Adrenal gland (tissue), 12 donors: ENCODE data around the gene FHL5. TPM values are rescaled to one million over a fixed set of nuclear protein-coding genes. Genes with fewer than 3 reads are reported as not detected.

ENCODE experiments used
- DNase-seq, 7 donors: peaks; one replicate each; pipeline ENCODE4 v3.0.0-alpha.2; 2019 to 2020
- H3K27ac ChIP-seq, 5 donors: fragments of 200-600 bp; sonication (generic) in 4 of 5; 1 replicate in 3 of 5; 2 replicates in 2 of 5; pipeline versions ENCODE4 v1.5.1 to v1.8.0; 2016 to 2020; ENCODE audit warnings: mild to moderate bottlenecking in 1 of 5
- H3K27me3 ChIP-seq: fragments of 200-600 bp; 2 replicates; pipeline ENCODE4 v1.8.0; 2021
- H3K36me3 ChIP-seq, 2 donors: fragments of 200-600 bp; replicated peaks in 1 of 2; 1 replicate in 1 of 2; 2 replicates in 1 of 2; pipeline versions ENCODE4 v1.5.1 to v1.8.0; 2018 to 2022
- H3K4me1 ChIP-seq, 2 donors: fragments of 200-600 bp; replicated peaks in 1 of 2; 1 replicate in 1 of 2; 2 replicates in 1 of 2; pipeline versions ENCODE4 v1.5.1 to v1.8.0; 2018 to 2021
- H3K4me3 ChIP-seq, 4 donors: fragments of 200-600 bp; sonication (generic) in 3 of 4; one replicate each; pipeline ENCODE4 v1.5.1; 2016 to 2018
- H3K9me3 ChIP-seq, 3 donors: fragments of 200-600 bp; sonication (generic) in 1 of 3; replicated peaks in 1 of 3; 1 replicate in 2 of 3; 2 replicates in 1 of 3; pipeline versions ENCODE4 v1.5.1 to v1.8.0; 2016 to 2021
- POLR2A ChIP-seq, 2 donors: fragments of 450-650 bp; IDR thresholded peaks; one replicate each; pipeline ENCODE4 v1.6.1; 2017; ENCODE audit warnings: antibody characterized with exemption in 2 of 2, mild to moderate bottlenecking in 2 of 2, moderate library complexity in 1 of 2
- WGBS, 4 donors: extraction: QIAGEN DNeasy Blood & Tissue Kit in 2 of 4; methylation state at CpG; one replicate each; pipeline versions ENCODE4 v1.1.5 to v1.1.7; 2013 to 2017; 5-methylcytosine and 5-hydroxymethylcytosine counted together
- intact Hi-C, 2 donors: fragments of 100-400 bp; cut with DNase I; formaldehyde crosslinking; loops; one replicate each; pipeline versions ENCODE4 v1.14.1 to v1.15.0; 2022 to 2023
- polyA plus RNA-seq, 3 donors: library from polyadenylated mRNA; stranded (reverse); fragments of 200-250 nt in 2 of 3; fragments of 350-450 nt in 1 of 3; fragmentation: Illumina TruSeq in 1 of 3; extraction: RNeasy Lipid Tissue Mini Kit (QIAGEN cat#74804) in 1 of 3; gene quantifications; one replicate each; pipeline ENCODE4 v1.2.3, GENCODE V29; 2013 to 2014
- total RNA-seq, 9 donors: library from RNA; depleted of rRNA in 4 of 9; stranded (reverse); fragments of >200 nt in 4 of 9; fragments of 120-200 nt in 1 of 9; fragmentation: NEBNext Ultra II Directional in 1 of 9; extraction: Animal tissue kit (Norgen Biotek cat#: 25700) in 1 of 9; gene quantifications; one replicate each; pipeline versions ENCODE4 v1.1.0 to v1.2.4, GENCODE V29; 2013 to 2023
- TF ChIP-seq, protein P1 (sequence below), 6 experiments: fragments of 450-650 bp in 4 of 6; fragments of 200-600 bp in 2 of 6; sonication (generic) in 1 of 6; IDR thresholded peaks; 1 replicate in 5 of 6; 2 replicates in 1 of 6; pipeline versions ENCODE4 v1.5.1 to v1.8.0; 2016 to 2021; ENCODE audit warnings: antibody characterized with exemption in 6 of 6, mild to moderate bottlenecking in 2 of 6, moderate library complexity in 1 of 6
- donor health status: healthy with polysubstance abuse.
- donor health status: Bipolar disorder and iron deficiency.
- donor health status: DM: yes; HTN: yes; CAD: no.
- donor health status: DM: no; HTN: no; CAD: no.
- donor health status: DM: no; HTN: no; CAD: no.
- donor health status: DM: yes; HTN: yes; CAD: no.

The FHL5 gene
- total and polyA plus RNA-seq, 12 donors, result 2.3 to 48.1 (median 12.7) TPM

DNA sequence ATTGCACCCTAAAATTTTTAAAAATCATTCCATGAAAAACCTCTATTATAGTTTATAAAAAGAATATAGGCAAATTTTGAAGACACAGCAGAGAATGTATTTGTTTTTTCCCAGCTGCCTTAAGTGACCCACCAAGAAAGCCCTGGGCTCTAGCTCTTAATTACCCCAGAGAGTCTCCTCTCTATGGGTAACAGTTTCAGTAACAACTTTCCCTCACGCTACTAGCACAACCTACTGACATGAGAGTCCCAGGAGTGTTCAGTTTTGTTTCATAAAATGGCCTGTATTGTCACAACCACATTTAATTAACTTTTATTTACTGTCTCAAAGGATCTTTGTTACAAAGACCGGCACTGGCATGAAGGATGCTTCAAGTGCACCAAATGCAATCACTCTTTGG is 41.5 kb downstream of the FHL5 start:
- no peak overlapping the region for H3K4me3 ChIP-seq
- intact Hi-C loops, result no loop called here
- no peaks in the 10 kb centered on the region for H3K27me3 ChIP-seq
- H3K27ac ChIP-seq, result no peak overlapping the region
- no peaks in the 10 kb centered on the region for H3K9me3 ChIP-seq
- no peaks in the 10 kb centered on the region for H3K4me1 ChIP-seq
- no peak for DNase-seq
- WGBS, 4 donors, result 61 to 75% (median 71%) methylated on average over 2 of the region's 2 CpGs
- no peaks in the 10 kb centered on the region for H3K36me3 ChIP-seq
- TF ChIP-seq POLR2A (IDR thresholded peaks at IDR 0.05), result no peak
- TF ChIP-seq, protein P1, sequence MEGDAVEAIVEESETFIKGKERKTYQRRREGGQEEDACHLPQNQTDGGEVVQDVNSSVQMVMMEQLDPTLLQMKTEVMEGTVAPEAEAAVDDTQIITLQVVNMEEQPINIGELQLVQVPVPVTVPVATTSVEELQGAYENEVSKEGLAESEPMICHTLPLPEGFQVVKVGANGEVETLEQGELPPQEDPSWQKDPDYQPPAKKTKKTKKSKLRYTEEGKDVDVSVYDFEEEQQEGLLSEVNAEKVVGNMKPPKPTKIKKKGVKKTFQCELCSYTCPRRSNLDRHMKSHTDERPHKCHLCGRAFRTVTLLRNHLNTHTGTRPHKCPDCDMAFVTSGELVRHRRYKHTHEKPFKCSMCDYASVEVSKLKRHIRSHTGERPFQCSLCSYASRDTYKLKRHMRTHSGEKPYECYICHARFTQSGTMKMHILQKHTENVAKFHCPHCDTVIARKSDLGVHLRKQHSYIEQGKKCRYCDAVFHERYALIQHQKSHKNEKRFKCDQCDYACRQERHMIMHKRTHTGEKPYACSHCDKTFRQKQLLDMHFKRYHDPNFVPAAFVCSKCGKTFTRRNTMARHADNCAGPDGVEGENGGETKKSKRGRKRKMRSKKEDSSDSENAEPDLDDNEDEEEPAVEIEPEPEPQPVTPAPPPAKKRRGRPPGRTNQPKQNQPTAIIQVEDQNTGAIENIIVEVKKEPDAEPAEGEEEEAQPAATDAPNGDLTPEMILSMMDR (IDR thresholded peaks at IDR 0.05), result no peak

DNA sequence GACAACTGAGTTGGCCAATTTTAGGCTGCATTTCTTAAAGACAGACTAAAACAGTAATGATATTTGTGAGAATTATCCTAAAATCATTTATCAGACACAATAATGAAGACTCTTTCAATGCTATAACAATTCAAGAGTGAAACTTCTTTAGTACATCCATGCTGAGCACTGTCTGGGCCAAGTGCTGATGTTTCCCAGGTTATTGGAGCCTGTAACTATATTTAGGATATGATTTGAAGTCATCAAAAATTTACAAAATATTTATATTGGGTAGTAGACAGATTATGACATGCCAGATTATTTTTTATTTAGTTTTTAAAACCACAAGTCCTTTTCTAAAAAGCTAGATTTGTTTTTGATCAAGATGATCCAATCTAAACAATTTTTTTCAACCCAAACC is 45.1 kb downstream of the FHL5 start:
- Histone ChIP-seq H3K4me3 (no peak overlapping the region), H3K27ac (no peak overlapping the region), H3K9me3 (no peaks in the 10 kb centered on the region), H3K36me3 (no peaks in the 10 kb centered on the region), H3K4me1 (no peaks in the 10 kb centered on the region), H3K27me3 (no peaks in the 10 kb centered on the region)
- intact Hi-C loops, result no loop called here
- DNase-seq, result no peak
- TF ChIP-seq, protein P1 (IDR thresholded peaks at IDR 0.05), result no peak
- TF ChIP-seq POLR2A (IDR thresholded peaks at IDR 0.05), result no peak

DNA sequence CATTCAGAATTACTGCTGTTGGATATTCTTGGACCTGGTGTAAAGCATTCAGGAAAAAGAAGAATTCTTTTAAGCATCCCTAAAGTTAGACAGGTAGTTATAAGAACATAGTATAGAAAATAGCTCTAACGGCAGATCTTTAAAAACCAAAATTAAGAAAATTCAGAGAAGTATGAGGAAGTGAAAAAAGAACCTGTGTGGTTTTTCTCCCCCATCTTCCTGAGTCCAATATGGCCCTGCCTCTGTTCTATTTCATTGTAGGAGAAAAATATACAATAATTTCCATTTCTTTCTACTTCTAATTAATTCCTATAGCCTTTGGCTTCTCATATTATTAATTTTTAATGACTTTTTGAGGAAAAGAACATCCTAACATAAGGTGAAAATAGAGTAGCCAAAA is 47.1 kb downstream of the FHL5 start:
- intact Hi-C loops, result no loop called here
- no peaks in the 10 kb centered on the region for H3K9me3 ChIP-seq
- TF ChIP-seq, protein P1 (IDR thresholded peaks at IDR 0.05), result no peak
- no peak for TF ChIP-seq POLR2A (IDR thresholded peaks at IDR 0.05)
- no peak overlapping the region for H3K27ac ChIP-seq
- DNase-seq, result no peak
- no peaks in the 10 kb centered on the region for H3K27me3 ChIP-seq
- WGBS, 4 donors, result 87 to 97% (median 92%) methylated on average over 1 of the region's 1 CpG
- H3K36me3 ChIP-seq, result no peaks in the 10 kb centered on the region
- H3K4me1 ChIP-seq, result no peaks in the 10 kb centered on the region
- H3K4me3 ChIP-seq, result no peak overlapping the region

DNA sequence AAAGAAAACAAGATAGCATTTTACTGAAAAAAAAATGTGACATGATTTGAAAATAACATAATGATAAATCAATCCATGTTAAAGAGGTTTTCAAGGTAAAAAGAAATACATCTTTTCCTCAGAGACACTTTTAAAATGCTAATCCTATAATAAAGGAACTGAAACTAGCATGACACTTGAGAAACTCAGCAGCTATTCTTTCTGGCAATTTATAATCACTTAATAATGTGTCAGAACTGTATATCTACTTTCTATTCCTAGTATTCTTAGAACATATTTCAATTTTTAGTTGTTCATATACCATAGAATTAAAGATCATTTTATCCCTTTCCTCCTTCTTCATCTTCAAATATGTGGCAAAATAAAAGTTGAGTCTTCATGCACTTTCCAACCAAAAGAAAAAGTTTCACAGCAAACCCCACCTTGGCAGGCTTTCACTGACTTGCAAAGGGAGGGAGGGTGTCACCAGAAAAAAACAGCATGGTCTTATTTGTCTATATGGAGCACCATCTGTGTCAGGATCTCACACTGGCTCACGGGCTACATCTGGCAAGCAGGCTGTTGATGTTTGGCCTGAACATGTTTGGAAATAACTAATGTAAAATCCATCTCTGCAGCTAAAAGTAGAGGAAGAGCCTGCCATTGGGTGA is 48.5 kb downstream of the FHL5 start:
- no peaks in the 10 kb centered on the region for H3K9me3 ChIP-seq
- intact Hi-C loops, result no loop called here
- no peak for DNase-seq
- no peak for TF ChIP-seq POLR2A (IDR thresholded peaks at IDR 0.05)
- TF ChIP-seq, protein P1 (IDR thresholded peaks at IDR 0.05), result no peak
- no peak overlapping the region for H3K4me3 ChIP-seq
- no peak overlapping the region for H3K27ac ChIP-seq
- H3K36me3 ChIP-seq, result no peaks in the 10 kb centered on the region
- H3K4me1 ChIP-seq, result no peaks in the 10 kb centered on the region
- no peaks in the 10 kb centered on the region for H3K27me3 ChIP-seq
- 60 to 88% (median 81%) methylated on average over 1 of the region's 1 CpG for WGBS, 4 donors
